HG03045 (cell line): ENCODE measurements around the gene SLC25A2.
"Not testable (repeated sequence)": the region's sequence is repeated elsewhere in the genome, so short reads cannot be mapped to it uniquely, and the experiment has no call there.

Source experiments
- ATAC-seq: cut with Tn5 transposase; IDR thresholded peaks from one replicate; pipeline ENCODE4 v1.9.1; 2021; ENCODE audit warnings: mild to moderate bottlenecking, moderate library complexity; ENCODE audit not compliant: unreplicated experiment

The SLC25A2 gene

DNA sequence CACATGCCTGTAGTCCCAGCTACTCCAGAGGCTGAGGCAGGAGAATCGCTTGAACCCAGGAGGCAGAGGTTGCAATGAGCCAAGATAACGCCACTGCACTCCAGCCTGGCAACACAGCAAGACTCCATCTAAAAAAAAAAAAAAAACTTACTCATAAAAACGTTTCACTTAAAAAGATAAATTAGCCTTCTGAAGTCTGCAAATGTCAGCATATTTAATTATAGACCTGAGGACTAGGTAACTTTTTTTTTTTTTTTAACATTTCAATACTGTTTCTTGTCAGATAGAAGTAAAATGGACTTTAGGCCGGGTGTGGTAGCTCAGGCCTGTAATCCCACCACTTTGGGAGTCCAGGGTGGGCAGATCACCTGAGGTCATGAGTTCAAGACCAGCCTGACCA lies 13.1 kb upstream of the SLC25A2 start:
- not testable (repeated sequence) for ATAC-seq

DNA sequence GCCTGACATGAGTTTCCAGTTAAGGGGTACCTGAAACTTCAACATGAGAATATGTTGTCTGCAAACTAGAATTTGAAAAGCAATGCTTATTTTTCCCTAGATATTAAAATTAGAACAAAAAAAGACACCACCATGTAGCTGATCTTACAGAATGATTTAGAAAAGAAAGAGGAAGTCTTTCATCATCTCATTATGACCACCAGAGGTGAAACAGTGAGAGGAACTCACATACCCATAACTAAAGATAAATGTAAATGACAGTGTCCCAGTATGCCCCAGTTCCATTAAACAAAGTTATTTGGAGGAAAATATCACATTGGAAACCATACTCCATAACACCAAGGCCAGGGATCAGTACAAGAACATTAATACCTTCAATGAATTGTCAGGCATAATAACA lies 9.9 kb upstream of the SLC25A2 start:
- ATAC-seq: no peak

DNA sequence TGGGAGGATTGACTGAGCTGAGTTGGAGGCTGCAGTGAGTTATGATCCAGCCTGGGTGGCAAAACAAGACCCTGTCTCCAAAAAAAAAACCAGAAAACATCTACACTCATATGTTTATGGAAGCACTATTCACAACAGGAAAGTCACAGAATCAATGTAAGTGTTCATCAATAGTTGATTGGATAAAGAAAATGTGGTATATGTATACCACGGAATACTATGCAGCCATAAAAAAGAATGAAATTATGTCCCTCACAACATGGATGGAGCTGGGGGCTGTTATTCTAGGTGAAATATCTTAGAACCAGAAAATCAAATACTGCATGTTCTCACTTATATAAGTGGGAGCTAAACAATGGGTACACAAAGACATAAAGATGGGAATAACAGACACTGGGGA lies 2.8 kb upstream of the SLC25A2 start:
- no peak for ATAC-seq

DNA sequence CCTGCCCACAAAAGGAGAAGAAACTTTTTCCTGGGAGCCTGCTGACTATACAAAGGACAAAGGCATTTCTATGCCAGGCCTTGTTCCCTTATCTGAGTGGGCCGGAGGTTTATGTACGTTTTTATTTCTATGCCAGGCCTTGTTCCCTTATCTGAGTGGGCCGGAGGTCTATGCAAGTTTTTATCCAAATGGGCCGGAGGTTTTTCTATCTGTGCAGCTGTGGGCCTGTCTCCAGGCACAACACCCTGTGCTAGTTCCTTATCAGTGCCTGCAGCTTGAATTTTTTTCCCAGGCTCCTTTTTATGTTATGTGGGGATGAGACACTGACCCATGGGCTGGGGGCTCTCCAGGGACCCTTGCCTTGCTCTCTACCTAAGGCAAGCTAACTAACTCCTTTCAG lies 5.5 kb downstream of the SLC25A2 start:
- no peak for ATAC-seq

DNA sequence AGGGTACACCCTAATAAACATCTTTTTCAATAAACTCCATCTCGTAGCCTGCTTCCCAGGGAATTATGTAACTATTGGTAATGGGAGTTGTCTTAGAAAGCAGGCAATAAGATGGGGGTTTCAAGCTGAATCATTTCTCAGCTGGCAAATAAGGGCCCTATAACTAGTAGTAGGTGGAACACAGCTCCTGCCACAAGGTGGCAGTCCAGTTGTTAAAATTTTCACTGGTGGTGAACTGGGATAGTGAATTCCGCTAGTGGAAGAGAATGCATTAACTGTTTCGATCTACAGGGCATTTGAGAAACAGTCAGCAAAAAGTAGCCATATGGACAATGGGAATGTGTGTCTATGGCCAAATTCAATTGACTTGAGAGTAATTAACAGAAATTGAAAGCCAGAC lies 30.9 kb downstream of the SLC25A2 start:
- no peak for ATAC-seq

DNA sequence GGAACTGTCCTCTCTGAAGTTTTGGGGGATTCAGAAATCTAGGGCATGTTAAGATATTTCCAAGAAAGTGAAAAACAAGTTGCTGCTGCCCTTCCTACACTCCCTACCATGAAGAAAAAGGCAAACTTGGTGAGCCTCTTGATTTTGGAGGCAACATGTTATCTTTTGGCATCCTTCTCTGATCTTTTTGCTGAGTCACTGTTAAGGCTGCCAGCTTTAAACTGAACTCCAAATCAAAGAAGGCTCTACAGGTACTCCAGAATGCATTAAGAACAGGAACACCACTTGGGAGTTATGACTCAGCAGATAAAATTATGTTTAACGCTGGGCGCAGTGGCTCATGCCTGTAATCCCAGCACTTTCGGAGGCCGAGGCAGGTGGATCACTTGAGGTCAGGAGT lies 34.7 kb downstream of the SLC25A2 start:
- no peak for ATAC-seq

DNA sequence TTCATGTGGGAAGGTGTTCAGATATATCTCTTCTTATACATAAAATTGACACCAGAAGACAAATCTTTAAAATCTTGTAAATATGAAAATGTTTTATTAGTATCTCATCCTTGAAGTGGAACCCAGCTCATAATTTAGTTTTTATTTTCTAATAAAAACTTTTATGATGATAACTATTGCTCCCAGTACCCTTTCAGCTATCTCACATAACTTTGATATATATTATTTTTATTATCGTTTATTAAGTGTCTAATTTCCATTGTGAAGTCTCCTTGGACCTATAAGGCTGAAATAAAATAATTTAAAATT lies 42.7 kb downstream of the SLC25A2 start:
- no peak for ATAC-seq

DNA sequence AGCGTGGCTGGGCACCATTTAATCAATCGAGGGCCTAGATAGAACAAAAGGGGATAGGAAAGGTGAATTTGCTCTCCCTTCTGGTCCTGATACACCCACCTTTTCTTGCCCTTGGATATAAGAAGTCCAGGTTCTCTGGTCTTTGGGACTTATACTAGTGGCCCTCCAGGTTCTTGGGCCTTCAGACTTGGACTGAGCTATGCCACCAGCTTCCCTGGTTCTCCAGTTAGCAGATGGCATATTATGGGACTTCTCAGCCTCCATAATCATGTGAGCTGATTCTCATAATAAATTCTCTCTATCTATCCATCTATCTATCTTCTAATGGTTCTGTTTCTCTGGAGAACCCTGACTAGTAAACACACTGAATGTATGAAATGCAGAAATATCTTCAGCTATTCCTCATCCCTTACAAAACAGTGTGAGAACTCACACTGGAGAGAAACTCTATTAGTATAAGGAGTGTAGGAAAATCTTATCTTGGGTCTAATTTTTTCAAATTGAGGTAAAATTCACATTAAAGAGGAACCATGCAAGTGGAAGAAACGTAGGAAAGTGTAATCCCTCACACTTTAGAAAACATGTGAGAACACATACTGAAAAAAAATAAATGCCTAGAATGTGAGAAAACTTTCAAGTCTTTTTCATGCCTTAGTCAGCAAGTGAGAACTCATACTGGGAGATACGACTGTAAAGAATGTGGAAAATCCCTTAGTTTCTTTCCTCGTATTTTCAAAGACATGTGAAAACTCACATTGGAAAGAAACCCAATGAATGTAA lies 43.2 kb downstream of the SLC25A2 start:
- ATAC-seq: no peak

DNA sequence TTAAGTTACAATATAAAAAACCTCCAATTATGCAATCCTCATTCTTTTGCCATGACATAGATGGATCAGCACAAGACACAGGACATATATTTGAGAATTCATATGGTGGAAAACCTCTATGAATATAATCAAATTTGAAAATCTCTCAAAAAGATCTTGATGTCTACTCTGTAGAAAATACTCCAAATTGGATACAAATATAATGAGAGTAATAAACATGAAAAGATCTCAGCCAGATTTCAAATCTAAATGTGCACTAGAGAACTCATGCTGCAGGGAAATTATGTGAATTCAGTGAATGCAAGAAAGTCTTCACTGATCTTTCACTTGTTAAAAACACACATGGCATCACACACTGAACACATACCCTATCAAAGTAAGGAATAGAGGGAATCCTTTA lies 44.9 kb downstream of the SLC25A2 start:
- no peak for ATAC-seq

DNA sequence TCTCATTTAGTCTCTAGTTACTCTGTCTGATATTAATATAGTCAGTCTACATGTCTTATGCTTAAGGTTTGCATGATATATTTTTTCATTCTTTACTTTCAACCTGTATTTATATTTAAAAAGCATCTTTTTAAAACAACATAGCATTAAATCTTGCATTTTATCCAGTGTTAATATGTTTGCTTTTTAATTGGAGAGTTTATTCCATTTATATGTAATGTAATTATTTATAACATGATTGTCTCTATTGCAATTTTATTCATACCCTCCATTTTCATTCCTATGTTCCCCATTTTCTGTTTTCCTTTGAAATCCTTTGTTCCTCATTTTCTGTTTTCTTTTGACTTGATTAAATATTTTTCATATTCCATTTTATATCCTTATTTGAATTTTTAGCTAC lies 45.4 kb downstream of the SLC25A2 start:
- no peak for ATAC-seq
